Peyer's patch (tissue), 4 donors: Measurements from ENCODE around the gene CARD18.

Experiments
- CTCF ChIP-seq, 6 experiments: fragments of 450-650 bp in 4 of 6; fragments of 200-600 bp in 2 of 6; sonication (generic) in 1 of 6; IDR thresholded peaks; one replicate each; pipeline ENCODE4 v1.5.1; 2017 to 2019; ENCODE audit warnings: antibody characterized with exemption in 6 of 6, mild to moderate bottlenecking in 3 of 6, moderate library complexity in 1 of 6
- POLR2A ChIP-seq, 2 donors: fragments of 450-650 bp; IDR thresholded peaks; one replicate each; pipeline ENCODE4 v1.5.1; 2017; ENCODE audit warnings: antibody characterized with exemption in 2 of 2, mild to moderate bottlenecking in 2 of 2, moderate library complexity in 2 of 2

DNA sequence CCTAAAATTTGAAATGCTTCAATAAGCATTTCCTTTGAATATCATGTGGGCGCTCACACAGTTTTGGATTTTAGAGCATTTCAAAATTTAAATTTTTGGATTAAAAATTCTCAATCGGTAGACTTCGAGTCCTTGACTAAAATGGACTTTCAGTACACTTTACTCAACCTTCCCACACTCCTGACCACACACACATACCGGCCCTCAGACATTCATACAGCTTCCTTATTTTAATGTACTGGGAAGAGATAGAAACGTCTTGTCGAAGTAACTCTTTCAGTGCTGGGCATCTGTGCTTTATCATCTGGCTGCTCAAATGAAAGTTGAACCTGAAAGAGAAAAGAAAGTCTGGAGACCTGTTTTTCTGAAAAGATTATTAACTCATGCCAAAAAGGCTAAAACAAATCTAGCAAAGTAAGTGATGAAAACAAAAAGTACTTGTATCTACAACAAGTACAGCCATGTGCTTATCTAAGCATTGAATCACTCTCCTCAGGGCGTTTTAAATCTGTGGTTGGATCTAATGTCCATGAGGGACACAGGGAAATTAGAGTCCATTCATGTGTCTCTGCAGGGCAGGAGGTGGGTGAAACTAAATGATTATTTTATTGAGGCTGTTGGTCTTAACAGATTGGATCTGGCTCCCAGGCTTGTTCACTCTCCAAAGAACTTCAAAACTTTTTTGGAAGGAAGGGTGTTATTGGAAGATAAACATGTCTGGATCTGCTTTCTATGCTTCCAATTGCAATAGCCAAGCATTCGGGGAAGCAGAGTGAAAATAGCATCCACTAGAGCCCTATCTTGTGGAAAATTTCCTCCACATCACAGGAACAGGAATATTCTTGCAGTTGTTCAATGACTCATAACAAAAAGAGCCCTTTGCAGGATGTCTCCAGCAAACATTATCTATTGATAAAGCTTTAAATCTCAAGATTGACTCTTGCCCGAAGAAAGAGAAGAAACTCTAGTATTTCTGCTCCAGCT lies 47.0 kb downstream of the CARD18 start:
- no peak for TF ChIP-seq POLR2A (IDR thresholded peaks at IDR 0.05)
- no peak for TF ChIP-seq CTCF (IDR thresholded peaks at IDR 0.05)
